Testis (tissue), 2 donors: ENCODE measurements around the gene DNM1L.

Experiments
- CTCF ChIP-seq, 3 experiments: fragments of 450-650 bp in 2 of 3; fragments of 200-600 bp in 1 of 3; sonication (generic) in 1 of 3; IDR thresholded peaks; one replicate each; pipeline ENCODE4 v1.5.1; 2016 to 2019; ENCODE audit warnings: antibody characterized with exemption in 3 of 3, mild to moderate bottlenecking in 2 of 3, moderate library complexity in 1 of 3
- POLR2A ChIP-seq: fragments of 450-650 bp; IDR thresholded peaks from one replicate; pipeline ENCODE4 v1.6.1; 2017; ENCODE audit warnings: antibody characterized with exemption, mild to moderate bottlenecking, moderate library complexity

DNA sequence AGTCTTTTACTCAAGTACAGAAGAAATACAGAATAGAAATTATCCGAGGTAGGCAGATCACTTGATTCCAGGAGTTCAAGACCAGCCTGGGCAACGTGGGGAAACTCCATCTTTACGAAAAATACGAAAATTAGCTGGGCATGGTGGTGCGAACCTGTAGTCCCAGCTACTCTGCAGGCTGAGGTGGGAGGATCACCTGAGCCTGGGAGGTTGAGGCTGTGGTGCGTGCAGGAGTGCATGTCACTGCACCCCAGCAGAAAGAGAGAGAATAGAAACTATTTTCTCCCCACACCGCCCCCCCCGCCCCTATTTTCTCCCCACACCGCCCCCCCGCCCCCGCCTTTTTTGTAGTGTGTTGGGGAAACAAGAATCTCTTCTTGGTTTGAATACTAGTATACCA, 2.2 kb downstream of the DNM1L start:
- TF ChIP-seq CTCF (IDR thresholded peaks at IDR 0.05) (no peak), POLR2A (no peak)
